GM18498 (cell line): ENCODE measurements around the gene LNP1.
"Not testable (repeated sequence)": the region's sequence is repeated elsewhere in the genome, so short reads cannot be mapped to it uniquely, and the experiment has no call there.

Experiments
- ATAC-seq: cut with Tn5 transposase; IDR thresholded peaks from one replicate; pipeline ENCODE4 v1.9.1; 2021; ENCODE audit warnings: mild to moderate bottlenecking, moderate library complexity; ENCODE audit not compliant: unreplicated experiment

The LNP1 gene

DNA sequence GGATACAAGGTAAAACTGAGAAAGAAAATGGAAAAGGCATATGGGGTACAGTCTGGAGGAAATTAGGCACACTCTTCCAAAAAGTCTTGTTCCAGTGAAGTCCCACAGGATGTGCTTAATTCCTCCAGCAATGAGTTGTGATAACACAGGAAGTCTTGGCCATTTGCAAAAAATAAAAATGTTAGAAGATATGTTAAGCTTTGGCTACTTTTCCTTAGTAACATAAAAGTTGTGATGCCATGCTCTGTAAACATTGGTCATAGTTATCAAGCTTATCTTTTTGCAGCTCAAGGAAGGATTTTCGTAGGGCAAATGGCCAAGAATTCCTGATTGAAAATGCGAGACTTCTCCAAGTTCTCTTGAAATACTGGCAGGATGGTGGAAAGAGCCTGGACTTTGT lies 26.4 kb downstream of the LNP1 start:
- ATAC-seq = no peak

DNA sequence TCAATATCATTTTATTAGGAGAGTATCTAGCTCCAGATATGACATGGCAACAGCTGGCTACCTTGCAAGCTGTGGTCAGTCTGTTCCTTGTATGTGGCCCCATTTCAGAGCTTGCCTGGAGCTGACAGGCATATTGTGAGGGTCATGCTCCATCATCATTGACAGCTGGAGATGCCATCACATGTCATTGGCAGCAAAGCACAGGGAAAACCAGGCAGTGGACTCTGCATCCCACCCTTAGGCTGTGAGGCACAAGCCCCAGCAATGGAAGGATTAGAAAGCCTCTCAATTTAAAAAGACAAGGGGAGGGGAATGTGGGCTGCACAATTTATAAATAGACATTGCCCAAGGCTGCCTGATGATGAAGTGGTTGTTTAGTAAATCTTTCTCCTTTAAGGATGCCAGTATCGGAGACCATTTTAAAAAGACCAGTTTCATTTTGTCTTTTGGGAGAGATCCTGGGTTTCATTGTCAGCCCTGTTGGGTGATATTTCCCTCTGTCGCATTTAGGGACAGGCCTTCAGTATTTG lies 27.9 kb downstream of the LNP1 start:
- no peak for ATAC-seq

DNA sequence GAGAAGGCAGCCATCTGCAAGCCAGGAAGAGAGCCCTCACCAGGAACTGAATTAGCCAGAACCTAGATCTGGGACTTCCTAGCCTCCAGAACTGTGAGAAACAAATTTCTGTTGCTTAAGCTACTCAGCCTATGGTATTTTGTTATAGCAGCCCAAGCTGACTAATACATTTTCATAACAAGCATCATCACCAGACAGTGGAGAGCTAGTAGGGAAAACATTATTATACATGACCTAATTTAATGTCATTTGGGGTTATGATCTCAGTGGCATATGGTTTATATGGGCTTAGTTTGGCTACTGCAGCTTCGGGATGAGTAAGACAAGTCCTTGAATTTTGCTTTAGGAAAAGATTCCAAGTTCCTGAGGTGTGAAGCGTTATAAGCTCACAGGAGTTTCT lies 35.6 kb downstream of the LNP1 start:
- ATAC-seq = no peak

DNA sequence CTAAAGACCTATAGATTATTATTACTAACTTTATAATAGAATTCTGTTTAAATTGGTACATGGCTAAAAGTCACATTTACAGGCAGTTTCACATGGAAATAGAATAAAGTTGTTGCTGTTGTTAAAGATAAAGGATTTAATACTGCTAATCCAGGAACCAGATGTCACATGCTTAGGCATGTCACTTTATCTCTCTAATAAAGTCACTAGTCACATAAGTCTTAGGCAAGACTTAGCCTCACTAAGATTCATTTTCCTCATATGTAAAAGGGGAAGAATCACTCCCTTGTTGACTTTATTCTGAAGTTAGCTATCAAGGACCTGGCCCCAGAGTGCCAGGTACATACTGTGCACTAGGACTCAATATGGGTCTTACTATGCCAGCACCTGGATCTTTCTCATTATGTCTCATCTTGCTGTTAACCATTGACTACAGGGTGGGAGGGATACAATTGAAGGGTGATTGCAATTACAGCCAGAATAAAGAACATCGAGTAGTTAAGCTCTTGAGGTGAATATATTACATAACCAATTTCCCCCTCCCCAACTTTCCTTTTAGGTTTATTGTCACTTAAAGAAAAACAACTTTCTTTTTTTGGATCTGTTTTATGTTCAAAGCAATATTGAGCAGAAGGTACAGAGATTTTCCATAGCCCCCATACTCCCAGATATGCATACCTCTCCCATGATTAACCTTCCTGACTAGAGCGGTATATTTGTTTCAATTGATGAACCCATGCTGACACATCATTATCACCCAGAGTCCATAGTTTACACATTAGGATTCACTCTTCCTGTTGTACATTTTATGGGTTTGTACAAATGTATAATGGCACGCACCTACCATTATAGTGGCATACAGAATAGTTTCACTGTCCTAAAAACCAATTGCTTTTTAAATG lies 36.6 kb downstream of the LNP1 start:
- no peak for ATAC-seq

DNA sequence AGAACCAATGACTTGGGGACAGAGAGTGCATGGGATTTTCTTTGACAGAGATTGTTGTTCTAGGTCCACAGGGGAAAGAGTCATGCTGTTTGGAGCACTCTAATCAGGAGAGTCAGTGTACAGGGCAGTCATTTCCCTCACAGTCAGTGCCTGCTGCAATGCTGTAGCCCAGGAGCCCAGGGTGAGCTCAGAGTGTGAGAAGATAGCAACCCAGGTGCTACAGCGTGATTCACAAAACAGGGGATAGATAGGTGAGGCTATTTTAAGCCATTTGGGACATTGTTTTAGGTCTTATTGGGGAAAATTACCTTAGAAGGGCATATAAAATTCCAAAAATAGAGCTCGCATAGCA lies 37.3 kb downstream of the LNP1 start:
- ATAC-seq = no peak

DNA sequence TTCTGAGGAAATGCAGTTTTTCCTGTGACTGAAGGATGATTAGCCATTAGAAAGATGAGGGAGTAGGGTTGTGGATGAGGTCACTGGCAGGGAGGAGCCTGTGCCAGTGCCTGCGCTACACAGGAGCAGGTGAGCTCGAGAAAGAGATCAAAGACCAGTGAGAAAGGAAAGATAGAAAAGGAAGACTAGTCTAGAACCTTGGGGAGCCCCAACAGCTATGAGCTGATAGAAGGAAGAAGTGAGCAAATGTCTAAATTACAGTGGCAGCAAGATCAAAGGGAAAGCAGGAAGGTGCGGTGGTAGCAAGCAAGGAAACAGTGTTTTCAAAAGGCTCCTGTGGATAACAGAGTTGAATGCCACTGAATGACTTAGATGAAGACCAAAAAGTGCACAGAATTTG lies 39.6 kb downstream of the LNP1 start:
- ATAC-seq = no peak

DNA sequence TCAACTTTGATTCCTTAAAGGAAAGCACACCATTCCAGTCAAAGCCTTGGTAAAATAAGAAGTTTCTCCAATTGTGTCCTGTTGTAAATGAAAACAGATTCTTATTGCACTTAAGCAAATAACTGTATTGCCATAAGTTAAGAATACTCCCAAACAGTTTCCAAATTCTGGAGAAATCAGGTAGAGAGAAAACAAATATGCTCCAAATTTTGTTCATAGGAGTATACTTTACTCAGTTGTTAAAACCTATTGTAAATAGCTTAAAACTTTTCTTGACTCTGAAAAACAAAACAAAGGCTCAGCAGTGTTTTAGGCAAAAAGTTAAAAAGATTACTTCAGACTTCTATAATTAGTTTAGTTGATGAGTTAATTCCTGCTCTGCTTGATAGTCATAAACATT lies 42.4 kb downstream of the LNP1 start:
- ATAC-seq = no peak

DNA sequence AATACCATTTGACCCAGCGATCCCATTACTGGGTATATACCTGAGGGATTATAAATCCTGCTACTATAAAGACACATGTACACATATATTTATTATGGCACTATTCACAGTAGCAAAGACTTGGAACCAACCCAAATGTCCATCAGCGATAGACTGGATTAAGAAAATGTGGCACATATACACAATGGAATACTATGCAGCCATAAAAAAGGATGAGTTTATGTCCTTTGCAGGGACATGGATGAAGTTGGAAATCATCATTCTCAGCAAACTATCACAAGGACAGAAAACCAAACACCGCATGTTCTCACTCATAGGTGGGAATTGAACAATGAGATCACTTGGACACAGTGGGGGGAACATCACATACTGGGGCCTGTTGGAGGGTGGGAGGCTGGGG lies 45.7 kb downstream of the LNP1 start:
- ATAC-seq = not testable (repeated sequence)

DNA sequence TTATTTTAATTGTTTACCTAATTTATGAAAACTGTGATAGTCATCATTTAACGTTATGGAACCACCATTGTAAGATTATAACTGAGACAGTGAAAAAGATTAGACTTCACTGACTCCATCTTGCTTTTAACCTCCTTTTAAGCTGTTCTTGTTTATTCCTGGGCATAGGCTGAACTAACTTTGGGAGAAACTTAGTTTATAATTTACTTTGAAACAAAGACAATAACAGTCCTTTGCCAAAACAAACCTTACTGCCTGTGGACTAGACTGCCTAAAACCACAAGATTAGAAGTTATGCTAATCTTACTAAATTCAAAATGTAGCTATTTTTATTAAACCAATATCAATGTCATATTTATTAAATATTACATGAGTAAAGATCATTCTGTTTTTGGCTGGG lies 46.7 kb downstream of the LNP1 start:
- ATAC-seq = no peak

DNA sequence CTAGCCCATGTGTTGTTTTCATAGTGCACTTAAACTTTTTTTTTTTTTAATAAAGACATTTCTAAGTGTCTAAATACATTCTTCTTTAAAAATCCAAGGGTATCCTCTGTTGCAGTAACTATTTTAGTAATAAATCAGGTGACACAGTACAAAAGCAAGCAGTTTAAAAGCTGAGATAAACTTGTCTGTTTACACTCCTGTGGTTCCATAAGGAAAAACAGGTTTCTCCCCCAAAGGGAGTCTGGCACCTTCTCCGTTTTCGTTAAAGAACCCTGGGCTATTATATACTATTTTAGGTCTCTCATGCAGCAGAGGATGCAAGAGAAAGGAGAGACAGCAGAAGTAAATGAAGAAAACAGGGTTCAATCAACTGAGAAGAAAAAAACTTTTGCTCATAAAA lies 47.9 kb downstream of the LNP1 start:
- ATAC-seq = no peak

DNA sequence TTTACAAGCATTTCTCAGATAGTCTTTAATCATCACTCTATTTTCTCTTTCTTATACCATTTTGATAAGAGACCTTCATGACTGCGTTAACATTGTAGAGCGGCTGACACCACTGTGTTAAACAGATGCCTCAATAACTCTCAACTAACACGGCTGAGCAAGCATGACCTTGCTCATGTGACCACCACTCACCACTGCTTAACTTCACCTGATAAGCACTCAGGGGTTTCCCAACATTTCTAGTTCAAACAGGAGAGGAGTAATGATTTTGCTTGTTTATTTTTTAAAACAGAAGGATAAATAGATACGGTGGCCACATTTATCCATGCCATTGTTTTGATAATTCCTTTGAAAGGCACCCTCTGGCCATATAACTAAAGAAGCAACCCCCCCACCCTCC lies 53.3 kb downstream of the LNP1 start:
- no peak for ATAC-seq

DNA sequence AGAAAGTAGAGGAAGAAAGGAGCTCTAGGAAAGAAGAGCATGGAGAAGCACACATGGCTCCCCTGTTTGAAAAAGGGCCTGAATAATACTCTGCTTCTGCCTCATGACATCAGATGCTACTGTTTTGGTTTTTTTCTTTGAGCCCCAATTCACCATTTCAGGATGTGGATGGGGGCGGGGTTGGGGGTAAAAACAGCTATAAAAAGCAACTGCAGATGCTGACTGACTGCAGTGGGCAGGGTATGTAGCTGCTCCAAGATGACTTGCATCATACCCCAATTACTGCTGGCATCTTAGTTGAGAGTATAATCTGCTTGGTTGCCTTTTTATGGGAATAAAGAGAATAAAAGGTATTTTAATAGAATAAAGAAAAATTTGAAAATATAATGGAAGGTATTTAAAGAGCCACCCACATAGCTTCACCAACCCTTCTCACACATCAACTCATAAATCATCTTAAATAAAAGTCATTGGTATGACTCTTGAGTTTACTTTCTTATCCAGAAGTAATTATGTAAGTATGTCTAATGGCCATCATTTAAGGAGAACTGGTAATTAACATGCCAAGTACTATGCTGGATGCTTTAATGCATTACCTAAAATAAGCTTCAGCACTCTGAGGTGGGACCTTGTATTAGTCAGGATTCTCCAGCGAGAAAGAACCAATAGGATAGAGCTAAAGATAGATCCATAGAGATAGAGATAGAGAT lies 54.7 kb downstream of the LNP1 start:
- no peak for ATAC-seq

DNA sequence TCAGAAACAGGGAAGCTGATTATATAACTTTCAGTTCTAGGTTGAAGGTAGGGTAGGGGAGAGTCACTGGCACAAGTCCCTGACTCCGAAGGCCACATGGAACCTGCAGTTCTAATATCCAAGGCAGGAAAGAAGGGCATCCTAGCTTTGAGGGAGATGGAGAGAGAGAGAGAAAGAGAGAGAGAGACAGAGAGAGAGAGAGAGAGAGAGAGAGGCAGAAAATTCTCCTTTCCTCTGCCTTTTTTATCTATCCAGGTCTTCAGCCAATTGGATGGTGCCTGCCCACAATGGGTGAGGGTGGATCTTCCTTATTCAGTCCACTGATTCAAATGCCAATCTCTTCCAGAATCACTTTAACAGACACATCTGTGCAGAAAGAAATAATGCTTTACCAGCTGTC lies 55.4 kb downstream of the LNP1 start:
- no peak for ATAC-seq

DNA sequence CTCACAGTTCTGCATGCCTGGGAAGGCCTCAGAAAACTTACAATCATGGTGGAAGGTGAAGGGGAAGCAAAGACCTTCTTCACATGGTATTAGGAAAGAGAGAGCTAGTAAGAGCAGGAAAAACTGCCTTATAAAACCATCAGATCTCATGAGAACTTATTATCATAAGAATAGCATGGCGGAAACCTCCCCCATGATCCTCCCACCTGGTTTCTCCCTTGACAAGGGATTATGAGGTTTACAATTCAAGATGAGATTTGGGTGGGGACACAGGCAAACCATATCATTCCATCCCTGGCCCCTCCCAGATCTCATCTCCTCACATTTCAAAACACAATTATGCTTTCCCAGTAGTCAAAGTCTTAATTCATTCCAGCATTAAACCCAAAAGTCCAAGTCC lies 56.5 kb downstream of the LNP1 start:
- no peak for ATAC-seq

DNA sequence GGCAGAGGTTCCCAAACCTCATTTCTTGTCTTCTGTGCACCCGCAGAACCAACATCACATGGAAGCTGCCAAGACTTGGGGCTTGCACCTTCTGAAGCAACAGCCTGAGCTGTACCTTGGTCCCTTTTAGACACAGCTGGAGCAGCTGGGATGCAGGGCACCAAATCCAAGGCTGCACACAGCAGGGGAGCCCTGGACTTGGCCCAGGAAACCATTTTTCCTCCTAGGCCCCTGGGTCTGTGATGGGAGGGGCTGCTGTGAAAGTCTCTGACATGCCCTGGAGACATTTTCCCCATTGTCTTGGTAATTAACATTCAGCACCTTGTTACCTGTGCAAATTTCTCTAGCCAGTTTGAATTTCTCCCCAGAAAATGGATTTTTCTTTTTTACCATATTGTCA lies 57.5 kb downstream of the LNP1 start:
- no peak for ATAC-seq

DNA sequence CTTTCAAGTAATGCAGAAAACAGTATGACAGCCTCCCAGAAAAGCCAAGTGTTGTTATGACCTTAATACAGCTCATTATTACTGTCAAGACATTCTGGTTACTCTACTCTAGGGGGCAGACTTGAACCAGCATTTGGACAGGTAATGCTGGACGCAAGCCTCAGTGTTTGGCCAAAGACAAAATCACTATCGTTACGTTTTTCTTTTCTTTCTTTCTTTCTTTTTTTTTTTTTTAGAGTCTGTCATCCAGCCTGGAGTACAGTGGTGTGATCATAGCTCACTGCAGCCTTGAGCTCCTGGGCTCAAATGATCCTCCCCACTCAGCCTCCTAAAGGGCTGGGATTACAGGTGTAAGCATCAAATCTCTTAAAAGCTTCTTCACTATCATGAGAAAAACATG lies 61.7 kb downstream of the LNP1 start:
- peak; percentile 89 for ATAC-seq

DNA sequence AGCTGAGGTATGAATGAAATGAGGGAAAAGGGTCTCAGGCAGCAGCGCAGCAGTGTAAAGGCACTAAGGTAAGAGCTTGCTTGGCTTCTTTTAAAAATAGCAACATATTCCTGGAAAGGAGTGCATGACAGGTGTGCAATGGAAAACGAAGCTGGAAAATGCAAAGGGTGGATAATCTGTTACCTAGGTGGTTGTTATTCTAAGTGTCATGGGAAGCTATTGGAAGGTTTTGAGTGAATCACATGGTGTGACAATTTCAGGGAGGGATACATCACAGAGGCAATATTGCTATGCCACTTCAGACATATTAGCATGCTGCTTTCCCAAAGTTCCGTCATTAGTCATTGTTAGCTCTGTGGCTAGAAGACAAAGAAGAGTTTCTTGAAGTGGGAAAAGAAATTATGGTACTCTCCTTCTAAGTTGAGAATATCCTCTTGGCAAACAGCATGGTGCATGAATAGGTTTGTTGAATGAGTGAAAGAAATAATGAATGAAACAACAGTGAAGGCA lies 62.4 kb downstream of the LNP1 start:
- no peak for ATAC-seq

DNA sequence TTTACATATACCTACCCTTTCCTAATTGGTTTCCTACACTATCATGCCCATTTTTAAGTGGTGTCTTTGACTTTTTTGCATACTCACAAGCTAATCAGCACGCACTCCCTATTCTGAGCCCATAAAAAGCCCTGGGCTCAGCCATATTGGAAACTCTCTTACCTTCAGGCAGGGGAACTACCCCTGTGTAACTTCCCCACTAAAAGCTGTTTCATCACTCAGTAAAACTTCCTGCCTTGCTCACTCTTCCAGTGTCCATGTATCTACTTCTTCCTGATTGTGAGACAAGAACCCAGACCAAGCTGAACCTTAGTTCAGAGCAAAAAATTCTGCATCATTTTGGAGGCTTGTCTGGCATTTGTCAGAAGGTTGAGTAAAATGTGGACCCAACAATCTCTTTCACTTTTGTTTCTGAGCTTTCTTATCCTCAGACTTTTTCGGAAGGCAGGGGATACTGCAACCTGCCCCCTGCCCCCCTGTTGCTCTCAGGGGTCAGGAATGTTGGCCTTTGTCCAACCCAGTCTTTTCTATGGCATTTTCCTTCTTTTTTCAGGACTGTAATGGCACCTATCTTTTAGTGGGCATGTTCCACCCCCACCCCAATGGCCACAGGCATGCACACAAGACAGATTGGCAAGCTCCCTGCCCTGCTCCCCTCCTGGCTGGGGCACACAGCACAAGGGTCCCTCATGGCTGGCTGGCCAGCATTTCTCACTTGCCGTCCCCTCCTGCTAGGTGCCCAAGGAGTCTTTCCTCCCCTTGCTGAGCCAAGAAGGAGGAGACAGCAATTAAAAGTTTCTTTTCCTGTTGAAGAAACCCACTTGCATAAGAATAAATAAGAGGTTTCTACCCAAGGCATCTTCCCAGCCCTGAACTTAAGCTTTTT lies 64.8 kb downstream of the LNP1 start:
- peak; percentile 51 for ATAC-seq

DNA sequence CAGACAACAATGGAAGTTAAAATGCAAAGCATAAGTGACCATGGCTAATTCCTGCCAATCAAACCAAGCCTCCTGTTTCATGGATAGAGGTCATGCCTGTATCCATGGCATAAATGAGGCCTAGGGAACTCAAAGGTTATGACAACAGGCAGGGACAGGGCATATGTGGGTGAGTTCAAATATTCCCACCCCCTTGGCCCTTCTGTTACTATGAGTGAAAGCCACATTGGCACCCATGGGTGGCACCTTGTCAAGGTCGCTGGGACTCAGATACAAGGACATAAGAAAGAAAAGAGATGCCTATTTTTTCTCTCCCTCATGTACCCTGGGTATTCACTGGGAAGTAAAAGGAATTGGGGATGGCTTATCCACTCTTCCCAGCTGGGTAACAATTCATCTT lies 65.8 kb downstream of the LNP1 start:
- no peak for ATAC-seq

DNA sequence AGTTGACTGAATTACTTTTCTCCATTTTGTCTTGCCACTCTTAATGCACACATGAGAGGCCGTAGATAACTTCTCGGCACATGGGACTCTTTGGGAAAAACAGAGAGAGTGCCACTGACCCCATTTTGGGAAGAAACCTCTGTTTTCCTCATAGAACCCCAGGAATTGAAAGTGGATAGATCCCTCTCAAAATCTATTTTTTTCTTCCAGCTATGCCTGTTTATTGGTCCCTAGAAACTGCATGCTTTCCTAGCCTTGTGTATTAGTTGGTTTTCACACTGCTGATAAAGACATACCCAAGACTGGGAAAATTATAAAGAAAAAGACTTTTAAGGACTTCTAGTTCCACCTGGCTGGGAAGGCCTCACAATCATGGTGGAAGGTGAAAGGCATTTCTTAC lies 67.3 kb downstream of the LNP1 start:
- ATAC-seq = no peak

DNA sequence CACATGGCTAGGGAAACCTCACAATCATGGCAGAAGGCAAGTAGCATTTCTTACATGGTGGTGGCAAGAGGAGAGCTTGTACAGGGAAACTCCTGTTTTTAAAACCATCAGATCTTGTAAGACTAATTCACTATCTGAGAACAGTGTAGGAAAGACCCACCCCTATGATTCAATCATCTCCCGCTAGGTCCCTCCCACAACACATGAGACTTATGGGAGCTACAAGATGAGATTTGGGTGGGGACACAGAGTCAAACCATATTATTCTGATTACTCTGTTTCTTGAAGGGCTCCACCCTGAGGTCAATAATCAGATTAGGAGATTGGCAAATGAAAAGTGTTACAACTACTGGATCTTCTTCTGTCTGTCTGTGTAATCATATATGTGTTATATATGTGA lies 69.6 kb downstream of the LNP1 start:
- ATAC-seq = no peak
